LHCN-M2 (cell line): ENCODE results near the gene TSN. TPM values are rescaled to one million over a fixed set of nuclear protein-coding genes. Genes with fewer than 3 reads are reported as not detected.
A peak's percentile ranks its signal among the peaks of the same experiment; 100 is the strongest.

Experiments used
- DNase-seq: peaks from one replicate; pipeline ENCODE4 v3.0.0-alpha.2; 2012; ENCODE audit warnings: low read depth
- total RNA-seq: library from RNA; depleted of rRNA; stranded (reverse); fragments of >200 nt; gene quantifications from 2 replicates; pipeline ENCODE4 v1.2.3, GENCODE V29; 2014

TSN gene
- total RNA-seq, 1 experiment from 2014 or later, result 62.7 TPM

- DNase-seq, result no peak
Observed at GRCh38 chr2:121741450-121741849, 14.0 kb upstream of the TSN start.

GRCh38 chr2:121746071-121746578, 9.3 kb upstream of the TSN start:
- no peak for DNase-seq

DNA sequence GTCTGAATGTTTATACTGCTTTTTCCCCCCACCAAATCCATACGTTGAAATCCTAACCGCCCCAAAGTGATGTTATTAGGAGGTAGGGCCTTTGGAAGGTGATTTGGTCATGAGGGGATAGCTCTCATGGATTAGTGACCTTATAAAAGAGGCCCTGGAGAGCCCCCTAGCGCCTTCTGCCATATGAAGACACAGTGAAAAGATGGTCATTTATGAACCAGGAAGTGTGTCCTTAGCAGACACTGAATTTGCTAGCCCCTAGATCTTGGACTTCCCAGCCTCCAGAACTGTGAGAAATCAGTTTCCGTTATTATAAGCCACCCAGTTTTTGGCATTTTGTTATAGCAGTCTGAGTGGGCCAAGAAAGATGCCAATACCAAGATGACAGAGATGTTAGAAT, 7.2 kb upstream of the TSN start:
- DNase-seq, result peak; percentile 34

DNA sequence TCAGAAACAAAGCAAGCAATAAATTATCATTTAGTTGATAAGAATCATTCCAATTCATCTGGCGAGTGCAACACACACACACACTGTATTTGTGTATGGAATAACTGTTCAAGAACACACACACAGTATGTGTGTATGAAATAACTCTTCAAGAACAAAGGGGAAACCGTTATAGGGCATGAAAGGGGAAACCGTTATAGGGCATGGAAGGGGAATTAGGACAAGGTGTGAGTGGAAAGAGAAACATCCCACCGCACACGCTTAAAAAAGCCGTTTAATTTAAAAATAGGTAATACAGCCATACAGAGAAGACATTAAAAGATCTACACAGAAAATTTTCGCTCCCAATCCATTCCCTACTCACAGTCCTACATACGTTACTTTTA, 607 bp upstream of the TSN start:
- no peak for DNase-seq

GRCh38 chr2:121764681-121765228, 9.3 kb downstream of the TSN start:
- no peak for DNase-seq

- DNase-seq, result no peak
Observed at GRCh38 chr2:121766624-121767023, 11.2 kb downstream of the TSN start.

DNA sequence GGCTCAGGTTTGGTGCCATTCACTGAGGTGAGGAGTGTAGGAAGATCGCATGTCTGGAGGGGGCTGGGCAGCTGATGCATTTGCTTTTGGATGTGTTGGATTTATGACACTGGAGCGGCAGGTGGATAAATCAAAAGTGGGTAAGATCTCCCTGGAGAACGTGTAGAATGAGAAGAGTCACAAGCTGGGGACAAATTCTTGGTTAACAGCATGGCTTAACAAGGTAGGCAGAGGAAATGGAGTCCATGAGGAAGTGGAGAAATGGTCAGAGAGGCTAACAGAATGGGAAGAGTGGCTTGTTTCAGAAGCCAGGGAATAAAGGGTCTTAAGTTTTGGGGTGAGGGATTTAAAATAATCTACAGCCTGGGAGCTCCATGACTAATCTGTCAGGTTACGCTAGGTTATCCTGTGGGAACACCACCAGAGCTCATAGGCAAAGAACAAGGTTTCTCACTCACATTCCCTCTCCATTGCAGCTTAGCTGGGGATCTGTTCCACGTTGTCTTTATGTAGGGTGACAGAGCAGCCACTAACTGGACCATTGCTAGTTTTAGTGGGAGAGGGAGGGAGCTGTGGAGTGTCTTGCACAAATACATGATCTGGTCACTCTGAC, 12.8 kb downstream of the TSN start:
- no peak for DNase-seq

DNA sequence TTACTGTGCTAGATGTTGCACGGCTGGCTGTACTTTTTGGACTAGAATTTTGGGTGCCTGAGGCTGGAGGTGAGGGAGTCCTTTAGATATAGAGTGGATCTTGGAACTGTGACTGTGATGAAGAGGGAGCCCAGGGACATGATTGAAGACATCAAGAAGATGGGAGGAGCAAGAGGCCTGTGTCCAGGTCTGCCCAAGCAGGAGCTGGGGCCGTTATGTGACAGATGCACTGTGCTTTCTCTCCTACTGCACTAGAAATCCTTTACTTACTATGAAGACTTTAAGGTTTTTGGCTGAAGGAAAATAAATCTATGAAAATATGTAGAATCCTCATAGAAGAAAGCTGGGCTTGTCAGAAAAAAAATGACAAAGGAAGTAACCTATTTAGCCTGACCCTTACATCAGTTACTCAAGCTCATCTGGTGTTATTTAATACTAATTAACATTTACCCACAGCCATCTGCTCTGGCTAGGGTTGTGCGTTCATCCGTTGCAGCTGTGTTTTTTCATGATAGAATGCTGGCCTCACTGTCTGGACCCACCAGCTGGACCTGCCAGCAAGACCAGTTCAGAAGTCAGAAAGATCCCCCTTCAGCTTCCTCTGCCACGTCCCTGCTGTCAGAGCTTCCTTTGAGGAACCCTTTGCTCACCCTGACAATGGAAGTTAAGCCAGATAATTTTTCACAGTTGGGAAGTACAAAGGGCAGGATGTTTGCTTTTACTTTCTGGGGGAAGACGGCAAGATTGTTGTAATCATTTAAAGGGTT, 16.7 kb downstream of the TSN start:
- DNase-seq, result peak; percentile 26

- DNase-seq, result no peak
Observed at GRCh38 chr2:121774235-121774634, 18.8 kb downstream of the TSN start.

GRCh38 chr2:121776361-121776760, 20.9 kb downstream of the TSN start:
- no peak for DNase-seq

DNA sequence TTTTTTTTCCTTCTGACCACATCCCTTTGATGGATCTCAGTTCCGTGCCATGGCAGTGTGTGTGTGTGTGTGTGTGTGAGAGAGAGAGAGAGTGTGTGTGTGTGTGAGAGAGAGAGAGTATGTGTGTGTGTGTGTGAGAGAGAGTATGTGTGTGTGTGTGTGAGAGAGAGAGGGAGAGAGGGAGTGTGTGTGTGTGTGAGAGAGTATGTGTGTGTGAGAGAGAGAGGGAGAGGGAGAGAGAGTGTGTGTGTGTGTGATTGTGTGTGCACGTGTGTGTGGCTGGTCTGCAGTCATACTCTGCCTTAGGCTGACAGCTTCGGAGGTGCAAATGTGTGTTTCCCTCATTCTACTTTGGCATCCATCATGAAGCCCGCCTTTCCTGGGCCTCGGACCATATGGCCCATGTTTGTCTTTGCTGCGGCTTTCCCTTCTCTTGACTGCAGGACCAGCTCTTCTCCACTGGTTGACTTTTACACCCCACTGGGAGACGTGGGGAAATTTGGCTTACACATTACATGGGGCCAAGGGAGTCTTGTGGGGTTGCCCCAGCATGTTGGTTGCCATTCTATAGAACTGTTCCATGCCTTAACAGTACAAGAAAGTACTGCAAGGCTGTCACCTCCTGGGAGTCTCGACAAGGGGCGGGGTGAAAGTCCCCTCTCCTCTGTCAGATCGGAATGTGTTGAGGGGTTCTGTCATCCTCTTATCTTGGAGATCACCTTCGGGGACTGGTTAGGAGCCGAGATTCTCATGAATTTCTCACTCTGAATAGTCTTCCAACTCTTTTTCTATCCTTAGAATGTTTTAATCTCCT, 21.6 kb downstream of the TSN start:
- DNase-seq, result no peak

- DNase-seq, result no peak
Observed at GRCh38 chr2:121777699-121778058, 22.2 kb downstream of the TSN start.

- no peak for DNase-seq
Observed at GRCh38 chr2:121778741-121779487, 23.5 kb downstream of the TSN start.

DNA sequence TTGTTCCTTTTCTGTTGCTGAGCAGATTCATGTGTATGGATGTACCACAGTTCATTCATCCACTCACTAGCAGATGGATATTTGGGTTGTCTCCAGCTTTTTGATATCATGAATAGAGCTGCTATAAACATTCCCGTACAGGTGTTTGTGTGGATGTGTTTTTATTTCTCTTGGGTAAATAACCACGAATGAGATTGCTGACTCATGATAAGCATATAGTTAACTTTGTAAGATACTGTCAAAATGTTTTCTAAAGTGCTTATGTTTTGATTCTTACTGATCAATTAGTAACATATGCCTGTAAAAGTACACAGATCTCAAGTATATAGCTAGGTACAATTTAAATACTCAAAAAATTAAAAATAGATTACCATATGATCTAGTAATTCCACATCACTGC, 27.7 kb downstream of the TSN start:
- DNase-seq, result no peak

GRCh38 chr2:121788685-121789084, 33.2 kb downstream of the TSN start:
- no peak for DNase-seq

GRCh38 chr2:121790276-121790956, 35.0 kb downstream of the TSN start:
- DNase-seq, result peak; percentile 83

- no peak for DNase-seq
Observed at GRCh38 chr2:121791290-121791689, 35.8 kb downstream of the TSN start.

GRCh38 chr2:121791801-121792221, 36.4 kb downstream of the TSN start:
- DNase-seq, result no peak

GRCh38 chr2:121793816-121794215, 38.4 kb downstream of the TSN start:
- no peak for DNase-seq

- DNase-seq, result no peak
Observed at GRCh38 chr2:121794233-121794632, 38.8 kb downstream of the TSN start.

- no peak for DNase-seq
Observed at GRCh38 chr2:121796239-121796638, 40.8 kb downstream of the TSN start.
